Mammary epithelial cell (primary cell): Measurements from ENCODE around the gene PTPN7.

Experiments
- CTCF ChIP-seq, 2 donors: IDR thresholded peaks in 1 of 2; conservative IDR thresholded peaks in 1 of 2; 2 replicates each; pipeline ENCODE4 v1.5.1; 2011 to 2012; ENCODE audit warnings: inconsistent platforms in 2 of 2, low read length in 2 of 2, mild to moderate bottlenecking in 2 of 2, control low read depth in 1 of 2, low read depth in 1 of 2; ENCODE audit not compliant: insufficient read depth in 1 of 2; ENCODE audit errors: extremely low read depth in 1 of 2
- EZH2 ChIP-seq: IDR thresholded peaks from 2 replicates; pipeline ENCODE4 v1.6.1; 2012; ENCODE audit warnings: low read length, inconsistent platforms, borderline replicate concordance

DNA sequence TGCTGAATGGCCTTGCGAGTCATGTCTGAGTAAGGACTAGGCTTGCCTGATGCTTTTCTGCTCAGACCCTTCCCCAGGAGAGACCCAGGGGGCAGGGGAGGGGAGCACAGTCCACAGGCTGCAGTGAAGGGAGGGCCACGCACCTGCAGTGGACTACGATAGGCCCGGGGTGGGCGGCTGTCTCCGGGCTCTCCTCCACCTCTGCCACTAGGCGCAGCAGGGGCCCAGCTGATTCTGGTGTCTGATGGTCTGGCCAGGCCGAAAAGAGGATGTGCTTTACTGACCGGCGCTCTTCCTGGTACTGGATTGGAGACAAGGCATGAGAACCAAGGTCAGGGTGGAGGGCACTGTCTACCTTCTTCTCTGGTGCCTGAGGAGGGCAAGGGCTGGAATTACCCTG is 8.0 kb downstream of the PTPN7 start:
- TF ChIP-seq CTCF (conservative IDR thresholded peaks at IDR 0.05 in 1 of 2, IDR thresholded peaks at IDR 0.05 in 1 of 2; ENCODE audit: extremely low read depth in 1 of 2, insufficient read depth in 1 of 2, low read depth in 1 of 2, low read length in 2 of 2) (no peak), EZH2 (no peak)
